Activated CD4-positive, alpha-beta T cell treated with anti-CD3 and anti-CD28 coated beads, Interleukin-2, amount 50 U/mL, for 16 hours (primary cell): ENCODE data around the gene RALGPS1.

ENCODE experiments used
- DNase-seq: peaks from one replicate; pipeline ENCODE4 v3.0.0-alpha.2; 2020

Gene RALGPS1

DNA sequence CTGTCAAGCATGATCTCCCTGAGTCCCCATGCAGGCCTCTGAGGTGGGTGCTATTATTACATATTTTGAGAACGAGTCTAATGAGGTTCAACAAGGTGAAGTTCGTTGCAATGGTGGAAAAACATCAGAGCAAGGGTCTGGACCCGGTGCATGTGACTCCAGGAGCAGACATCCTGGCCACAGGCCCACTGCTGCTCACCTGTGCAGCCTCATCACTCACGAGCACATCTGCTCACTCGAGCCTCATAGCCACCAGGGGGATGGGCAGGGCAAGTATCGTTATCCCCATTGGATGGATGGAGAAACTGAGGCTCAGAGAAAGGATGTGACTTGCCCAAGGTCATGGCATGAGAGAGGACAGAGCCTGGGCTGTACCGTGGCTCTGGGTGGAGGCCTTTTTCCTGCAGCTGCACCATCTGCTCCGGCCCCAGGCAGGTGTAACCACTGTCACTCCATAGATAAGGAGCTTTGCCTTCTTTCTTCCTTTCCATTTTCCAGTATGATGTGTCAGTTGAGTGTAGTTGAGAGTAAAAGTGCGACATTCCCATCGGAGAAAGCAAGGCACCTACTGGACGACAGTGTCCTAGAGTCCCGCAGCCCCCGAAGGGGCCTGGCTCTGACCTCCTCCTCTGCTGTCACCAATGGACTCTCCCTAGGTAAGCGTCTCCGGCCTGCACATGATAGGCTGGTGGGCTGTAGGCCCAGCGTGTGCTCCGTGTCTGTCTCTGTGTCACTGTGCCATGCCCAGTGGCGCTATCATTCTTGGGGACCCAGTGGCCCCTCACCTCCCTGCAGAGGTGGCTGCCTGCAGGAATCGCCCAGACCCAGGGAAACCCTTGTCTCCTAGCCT, 281.6 kb downstream of the RALGPS1 start:
- DNase-seq, result no peak

DNA sequence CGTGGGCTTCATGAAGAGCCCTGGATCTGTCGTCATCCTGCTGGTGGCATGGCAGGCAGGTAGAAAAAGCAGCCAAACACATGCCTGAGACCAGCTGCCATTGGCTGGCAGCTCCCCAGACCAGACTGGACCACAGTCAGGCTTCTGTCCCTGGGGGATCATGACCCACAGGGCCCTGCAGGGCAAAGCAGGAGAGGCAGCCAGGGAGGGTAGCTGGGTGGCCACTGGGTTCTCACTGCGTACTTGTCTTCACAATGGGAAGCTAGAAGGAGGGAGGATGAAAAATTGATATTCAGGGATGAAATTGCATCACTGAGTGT, 282.2 kb downstream of the RALGPS1 start:
- DNase-seq, result no peak

DNA sequence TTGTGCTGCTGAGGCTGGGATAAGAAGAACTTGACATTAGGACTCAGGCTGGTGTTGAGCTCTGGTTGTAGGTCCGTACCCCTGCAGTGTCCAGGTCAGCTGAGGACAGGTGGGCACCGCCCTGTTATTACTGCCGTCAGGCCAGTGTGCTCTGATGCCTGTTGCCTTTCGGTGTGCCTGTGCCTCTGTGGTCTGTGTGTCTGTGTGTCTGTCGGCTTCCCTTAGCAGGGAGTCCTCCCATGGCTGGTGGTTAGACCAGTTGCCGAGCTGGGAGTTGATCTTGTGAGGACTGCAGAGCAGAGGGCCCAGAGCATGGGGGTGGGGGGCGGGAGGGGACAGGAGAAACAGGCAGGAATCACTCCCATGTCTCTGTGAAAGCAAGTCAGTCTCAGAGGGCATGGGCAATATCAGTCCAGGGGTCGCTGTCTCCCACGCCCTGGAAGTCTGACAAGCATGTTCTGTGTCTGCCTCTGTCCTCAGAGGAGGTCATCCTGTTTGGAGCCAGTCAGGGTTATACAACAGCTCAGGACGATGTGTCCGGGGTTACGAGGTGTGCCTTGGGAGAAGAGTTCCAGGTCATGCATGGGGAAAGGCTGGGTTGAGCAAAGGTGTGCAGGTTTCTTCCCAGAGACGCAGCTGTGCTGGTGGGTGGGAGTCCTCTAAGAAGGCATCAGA, 282.7 kb downstream of the RALGPS1 start:
- no peak for DNase-seq

DNA sequence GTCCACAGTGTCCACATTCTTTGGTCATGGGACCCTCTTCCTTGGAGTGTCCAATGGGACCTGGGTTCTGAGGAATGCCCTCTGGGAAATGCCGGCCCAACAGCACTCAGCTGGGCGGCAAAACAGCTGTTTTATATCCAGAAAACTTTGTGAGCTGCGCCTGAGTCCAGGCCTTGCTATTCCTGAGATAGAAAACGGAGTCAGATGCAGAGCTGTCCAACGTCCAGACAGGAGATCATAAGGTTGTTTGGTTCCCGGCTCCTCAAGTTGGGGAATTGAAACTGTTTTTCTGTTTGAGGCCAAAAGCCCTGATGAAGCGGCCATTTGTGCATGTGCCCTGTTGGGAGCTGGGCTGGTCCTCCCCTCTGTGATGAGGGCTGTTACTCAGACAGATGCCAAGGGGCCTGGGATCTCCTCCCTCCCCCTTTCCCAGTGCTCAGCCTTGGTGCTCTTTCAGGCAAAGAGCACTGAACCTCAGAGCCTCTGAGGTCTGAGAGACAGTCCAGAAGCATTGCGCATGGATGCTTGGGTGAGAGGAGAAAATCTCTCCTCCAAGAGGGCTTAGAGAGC, 283.4 kb downstream of the RALGPS1 start:
- DNase-seq, result no peak

DNA sequence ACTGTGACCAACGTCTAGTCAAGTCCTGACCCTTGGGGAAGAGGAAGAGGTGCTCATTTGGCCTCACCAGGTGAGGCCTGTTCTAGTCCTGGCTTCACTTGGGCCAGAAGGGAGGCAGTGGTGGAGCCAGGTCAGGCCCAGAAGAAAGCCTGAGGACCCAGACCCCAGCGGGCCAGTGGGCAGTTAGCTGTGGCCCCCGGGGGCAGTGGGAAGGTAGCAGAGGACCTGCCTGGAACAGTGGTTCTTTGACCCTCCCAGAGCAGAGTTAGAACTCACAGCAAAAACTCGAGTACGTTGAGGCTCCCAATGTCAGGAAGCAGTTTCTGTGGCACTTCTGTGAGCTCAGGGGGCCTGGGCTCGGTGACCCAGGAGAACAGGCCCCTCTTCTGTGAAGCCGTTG, 284.0 kb downstream of the RALGPS1 start:
- DNase-seq, result no peak

DNA sequence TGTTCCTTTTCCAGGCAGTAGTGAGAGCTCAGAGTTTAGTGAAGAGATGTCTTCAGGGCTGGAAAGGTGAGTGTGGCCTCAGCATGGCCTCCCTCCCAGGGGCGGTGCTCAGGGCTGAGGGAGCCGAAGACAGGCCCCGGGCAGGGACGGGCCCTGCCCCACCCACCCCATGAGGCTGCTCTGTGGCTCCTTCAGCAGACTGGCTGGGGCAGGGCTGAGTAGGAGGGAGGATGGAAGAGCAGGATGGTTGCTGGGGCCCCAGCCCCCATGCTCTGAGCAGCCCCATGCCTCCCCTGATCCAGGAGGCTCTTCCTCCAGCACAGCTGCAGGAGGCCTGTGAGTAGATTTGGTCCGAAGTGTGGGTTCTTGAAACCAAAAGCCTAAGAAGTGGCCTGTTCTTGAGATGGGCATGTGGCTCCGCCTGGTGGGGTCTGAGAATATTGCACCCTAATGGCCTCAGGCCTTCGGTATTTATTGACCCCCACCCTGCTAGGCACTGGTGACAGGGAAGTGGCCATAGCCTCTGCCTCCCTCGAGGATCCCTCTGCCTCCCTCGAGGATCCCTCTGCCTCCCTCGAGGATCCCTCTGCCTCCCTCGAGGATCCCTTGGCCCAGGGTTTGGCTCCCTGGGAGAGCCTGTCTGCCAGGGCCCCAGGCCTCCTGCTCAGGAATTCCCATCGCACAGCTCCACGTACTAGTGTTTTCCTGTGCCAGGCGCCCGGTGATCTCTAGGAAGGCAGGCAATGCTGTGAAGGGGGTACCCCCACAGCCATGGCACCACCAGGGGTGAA, 284.6 kb downstream of the RALGPS1 start:
- DNase-seq, result peak; percentile 83

DNA sequence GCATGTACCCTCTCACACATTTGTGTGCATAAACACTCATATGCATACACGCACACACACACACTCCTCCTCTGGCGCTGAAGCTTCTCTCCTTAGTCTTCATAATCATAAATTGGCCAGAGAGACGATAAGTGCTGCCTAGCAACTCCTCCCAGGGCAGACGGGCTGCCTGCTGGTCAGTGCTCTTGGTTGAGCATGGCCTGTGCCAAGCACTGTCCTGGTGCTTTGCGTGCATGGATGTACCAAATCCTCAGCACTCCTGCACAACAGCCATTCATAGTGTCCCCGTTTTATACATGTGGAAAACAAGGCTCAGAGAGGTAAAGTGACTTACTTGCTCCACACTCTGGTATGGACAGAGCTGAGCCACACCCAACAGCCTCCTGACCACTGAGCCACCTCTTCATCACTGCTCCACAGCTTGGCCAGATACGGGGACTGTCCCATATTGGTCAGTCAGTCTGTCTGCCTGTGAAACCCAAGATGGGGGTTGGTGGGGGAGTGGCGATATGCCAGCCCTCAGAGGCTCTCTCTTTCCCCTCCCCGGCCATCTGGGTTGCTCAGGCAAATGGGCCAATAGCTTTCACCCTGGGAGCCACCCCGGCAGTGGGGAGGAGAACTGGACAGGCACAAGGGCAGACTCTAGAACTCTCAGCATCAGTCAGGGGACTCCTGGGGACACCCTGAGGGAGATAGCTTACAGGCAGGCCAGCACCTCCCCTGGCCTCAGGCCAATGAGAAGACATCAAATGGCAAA, 285.7 kb downstream of the RALGPS1 start:
- no peak for DNase-seq

DNA sequence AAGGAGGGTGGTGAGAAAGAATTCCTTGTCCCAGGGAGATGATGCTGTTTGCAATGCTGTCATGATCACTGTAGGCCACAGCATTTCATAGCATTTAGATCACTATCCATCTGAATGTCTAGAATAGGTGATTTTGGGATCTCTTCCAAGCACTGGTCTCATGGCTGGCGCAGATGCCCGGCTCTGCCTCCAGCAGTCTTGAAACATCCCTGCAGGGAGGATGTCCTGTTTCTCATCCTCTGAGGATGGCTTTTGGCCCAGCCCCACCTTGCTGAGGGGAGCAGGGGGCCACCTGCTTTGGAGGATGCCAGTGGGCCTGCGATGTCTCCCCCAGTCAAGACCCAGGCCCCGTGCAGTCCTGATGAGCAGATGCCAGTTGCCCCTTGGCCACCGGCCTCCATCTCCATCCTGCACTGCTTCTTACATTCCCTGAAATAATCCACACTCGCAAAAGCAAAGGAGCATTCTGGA, 286.5 kb downstream of the RALGPS1 start:
- DNase-seq, result no peak

DNA sequence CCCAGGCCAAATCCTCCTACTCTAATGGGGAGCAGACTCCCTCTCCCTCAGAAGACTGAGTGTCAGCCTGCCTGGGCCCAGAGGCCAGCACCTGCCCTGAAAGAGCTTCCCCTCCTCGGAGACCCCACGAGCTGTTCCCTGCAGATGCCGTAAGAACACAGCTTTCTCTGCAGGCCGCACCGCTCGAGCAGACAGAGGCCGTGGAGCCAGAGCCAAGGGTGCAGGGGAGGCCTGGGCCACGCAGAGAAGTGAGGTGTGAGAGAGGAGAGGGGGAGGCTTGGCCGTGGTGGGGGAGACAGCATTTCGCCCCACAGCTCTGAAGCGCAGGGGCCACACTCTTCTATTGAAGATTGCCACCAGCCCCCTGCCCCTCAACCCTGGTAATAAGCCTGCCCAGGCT, 287.1 kb downstream of the RALGPS1 start:
- DNase-seq, result no peak

DNA sequence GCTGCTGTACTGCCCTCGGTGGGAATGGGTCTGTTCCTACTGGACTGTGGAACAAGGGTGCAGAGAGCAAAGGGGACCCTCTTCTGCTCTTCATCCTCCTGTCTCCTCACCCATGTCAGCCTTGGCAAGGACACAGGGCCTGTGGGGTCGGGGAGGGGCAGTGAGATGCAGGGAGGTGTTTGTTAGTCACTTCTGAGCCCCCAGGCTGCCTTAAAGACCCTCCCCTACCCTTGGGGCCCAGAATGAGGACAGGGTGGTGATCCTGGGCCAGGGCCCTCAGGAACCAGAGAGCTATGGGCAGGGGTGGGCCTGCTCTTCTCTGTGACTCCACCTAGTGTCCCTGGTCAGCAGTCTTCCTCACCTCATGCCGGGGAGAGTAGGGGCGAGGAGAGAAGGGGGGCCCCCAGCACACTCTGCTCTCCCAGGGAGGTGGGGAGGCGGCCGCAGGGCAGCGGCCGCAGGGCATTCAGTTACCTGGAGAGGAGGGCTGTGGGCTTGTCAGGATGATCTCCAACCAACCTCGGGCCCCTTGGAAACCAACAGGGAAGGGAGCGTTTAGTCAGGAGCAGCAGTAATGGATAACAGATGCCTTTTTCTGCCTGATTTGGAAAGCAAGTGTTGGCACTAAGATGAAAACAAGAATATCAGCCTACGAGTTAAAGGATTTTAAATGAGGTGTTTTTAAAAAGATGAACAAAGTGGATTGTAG, 288.0 kb downstream of the RALGPS1 start:
- DNase-seq, result no peak

DNA sequence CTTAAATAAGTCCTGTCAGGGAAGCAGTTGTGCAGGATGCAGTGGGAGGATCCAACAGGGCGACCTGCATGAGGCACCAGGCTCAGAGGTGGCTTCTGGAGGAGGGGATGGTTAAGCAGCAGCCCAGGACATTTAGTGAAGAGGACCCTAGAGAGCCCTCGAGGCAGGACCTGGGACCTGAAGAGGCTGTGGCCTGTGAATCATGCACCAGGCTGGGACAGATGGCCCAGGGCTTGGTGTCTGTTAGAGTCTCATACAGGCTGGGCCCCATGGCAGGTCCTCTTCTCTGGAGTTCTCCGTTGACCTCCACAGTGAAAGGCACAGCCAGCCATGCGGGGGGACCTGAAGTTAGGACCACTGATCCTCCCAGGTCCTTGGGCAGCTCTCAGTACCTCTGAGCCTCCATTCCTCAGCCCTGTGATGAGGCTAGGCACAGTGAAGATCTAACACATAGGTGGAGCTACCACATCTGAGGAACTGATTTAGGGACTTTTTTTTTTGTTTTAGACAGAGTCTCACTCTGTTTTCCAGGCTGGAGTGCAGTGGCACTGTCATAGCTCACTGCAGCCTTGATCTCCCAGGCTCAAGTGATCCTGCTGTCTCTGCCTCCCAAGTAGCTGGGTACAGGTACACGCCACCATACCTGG, 289.2 kb downstream of the RALGPS1 start:
- DNase-seq, result no peak

DNA sequence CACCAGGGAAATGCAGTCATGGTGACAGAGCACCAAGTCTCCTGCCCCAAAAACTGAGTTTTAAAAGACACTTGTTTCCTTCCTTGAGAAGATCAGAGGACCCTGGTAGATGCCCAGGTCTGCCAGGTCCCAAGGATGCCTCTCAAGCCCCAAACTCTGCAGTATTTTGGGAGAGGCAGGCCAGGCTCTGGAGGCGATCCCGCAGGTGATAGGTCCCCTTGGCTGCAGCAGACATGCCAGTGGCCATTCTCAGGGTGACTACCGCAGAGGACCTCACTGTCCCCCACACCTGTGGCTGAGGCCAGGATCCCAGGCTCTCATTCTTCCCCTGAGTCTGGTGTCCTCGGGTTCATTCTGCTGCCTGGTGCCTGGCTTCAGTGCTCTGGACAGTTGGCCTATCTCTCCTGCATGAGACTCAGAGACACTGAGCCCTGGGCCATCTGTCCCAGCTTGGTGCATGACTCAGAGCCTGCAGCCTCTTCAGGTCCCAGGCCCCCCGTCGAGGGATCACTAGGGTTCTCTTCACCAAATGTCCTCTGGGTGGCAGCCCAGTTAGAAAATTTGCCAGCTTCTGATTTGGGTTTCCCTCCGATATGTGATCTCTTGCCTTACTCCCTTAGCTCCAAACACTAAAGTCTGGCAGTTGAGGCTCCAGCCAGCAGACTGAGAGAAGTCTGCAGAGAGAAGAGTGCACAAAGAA, 290.3 kb downstream of the RALGPS1 start:
- no peak for DNase-seq

DNA sequence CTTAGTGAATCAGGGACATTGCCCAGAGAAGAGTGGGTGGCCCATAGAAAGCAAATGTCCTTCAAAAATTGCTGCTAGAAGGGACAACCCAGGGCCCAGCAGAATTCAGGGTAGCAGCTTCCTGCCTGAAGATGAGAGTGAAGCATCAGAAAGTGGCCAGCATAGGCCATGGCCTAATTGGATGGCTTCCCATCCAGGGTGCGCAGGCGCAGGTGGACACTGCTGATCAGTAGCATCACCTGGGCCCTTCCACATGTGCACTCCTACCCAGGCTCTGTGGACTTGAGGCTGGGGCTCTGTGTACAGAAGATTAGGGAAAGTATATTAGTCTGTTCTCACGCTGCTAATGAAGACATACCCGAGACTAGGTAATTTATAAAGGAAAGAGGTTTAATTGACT, 291.4 kb downstream of the RALGPS1 start:
- no peak for DNase-seq

DNA sequence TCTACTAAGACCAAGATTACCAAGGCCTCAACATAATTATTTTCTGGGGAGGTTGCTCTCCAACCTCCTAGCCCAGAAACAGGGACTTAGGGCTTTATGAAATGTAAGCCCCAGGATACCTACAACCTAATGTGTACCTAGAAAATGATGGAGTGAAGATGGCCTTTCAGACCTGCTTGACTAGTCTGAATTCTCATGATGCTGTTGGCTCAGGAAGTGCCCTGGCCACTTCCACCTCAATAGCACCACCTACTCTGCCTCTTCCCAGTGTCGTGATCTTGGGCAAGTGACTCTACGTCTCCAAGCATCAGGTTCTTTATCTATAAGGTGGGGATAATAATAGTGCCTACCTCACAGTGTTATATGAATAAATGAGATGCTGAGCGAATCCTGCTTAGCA, 292.1 kb downstream of the RALGPS1 start:
- DNase-seq, result no peak

DNA sequence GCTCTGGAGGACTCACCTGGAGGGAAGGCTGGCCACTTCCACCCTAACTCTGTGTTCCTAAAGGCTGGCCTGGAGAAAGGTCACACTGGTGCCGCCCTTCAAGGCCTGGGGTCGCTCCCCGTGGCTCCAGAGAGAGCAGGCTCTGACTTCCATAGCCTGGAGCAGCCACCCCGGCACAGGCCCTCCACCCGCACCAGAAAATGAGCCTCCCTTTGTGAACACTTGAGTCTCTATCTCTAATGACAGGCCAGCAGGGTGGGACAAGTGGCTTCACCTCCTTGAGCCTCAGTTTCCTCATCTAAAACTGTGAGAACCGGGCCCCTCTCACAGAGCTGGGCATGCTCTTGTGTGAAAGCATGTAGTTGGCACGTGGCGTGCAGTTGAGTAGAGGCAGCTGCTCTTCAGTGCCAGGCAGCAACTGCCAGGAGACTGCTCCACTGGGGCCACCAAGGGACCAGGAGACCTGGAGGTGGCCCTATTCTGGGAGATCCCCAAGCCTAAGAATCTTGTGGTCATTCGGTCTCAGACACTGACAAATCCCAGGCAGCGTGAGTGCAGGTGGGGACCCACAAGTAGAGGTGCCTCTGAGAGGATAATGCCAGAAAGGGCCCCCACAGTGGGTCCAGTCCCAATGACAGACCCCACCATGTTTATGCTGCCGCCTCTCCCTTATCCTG, 293.3 kb downstream of the RALGPS1 start:
- no peak for DNase-seq

DNA sequence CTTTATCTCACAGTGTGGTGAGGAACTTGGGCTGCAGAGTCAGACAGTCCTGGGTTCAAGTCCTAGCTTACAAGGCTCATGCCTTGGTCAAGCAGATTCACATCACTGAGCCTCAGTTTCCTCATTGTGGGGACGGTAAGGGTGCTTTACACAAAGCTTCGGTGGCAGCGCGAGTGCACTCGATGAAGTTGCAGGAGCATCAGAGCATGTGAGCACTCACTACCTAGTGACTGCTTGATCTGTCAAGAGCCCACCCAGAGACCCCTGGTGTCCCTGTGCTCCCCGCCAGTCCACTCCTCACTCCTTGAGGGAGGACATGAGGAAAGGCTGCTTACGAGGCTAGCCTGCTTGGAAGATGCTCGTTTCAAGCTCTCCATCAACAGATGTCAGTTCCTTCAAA, 293.8 kb downstream of the RALGPS1 start:
- no peak for DNase-seq

DNA sequence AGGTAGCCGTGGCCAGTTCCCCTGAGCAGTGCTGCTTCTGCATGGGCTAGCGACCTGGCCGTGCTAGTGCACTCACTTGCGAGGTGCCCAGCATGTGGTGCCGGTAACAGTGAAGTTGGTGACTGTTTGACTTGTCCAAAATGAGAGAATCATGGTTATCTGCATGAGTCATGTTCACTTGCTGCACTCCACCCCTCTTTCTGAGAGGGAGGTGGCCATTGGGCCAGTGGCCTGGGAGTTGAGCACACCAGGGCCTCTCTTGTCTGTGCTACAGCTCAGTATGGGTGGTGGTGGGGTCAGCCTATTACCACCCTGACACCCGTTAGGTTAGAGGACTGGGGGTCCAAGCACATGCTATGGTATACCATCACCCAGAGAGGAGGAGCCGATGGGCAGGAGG, 294.6 kb downstream of the RALGPS1 start:
- DNase-seq, result no peak

DNA sequence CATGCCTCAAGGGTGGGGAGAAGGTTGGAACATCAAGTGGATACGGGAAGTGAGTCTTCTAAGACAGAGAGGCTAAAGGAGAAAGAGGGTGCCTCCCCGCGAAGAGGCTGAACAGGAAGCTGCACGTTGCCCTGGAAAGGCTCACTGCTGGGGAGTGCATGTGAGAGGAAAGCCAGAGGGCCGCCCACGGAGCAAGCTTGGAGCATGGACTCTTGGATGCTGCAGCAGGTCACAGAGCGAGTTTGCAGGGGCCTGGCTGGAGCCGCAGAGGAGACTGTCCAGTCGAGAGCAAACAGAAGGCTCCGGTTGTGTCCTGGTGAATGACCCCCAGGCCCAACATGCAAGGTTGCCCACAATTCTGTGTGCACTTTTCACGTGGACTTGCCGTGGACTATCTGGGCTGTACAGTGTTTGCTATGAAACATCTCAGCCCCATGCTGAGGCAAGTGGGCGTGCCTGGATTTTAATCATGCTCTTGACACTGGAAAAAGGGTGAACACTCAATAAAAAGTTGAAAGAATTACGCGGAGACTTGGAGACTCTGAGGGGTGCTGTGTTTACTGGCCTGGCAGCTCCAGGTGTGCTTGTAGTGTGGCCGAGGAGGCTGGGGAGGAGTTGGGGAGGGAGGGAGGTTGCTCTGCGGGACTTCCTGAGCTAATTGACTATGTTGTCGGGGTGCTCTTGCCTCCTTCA, 295.5 kb downstream of the RALGPS1 start:
- no peak for DNase-seq
